ENCODE data around the gene RLN1.
"Not testable (repeated sequence)": the region's sequence is repeated elsewhere in the genome, so short reads cannot be mapped to it uniquely, and the experiment has no call there.

Gene RLN1, protein sequence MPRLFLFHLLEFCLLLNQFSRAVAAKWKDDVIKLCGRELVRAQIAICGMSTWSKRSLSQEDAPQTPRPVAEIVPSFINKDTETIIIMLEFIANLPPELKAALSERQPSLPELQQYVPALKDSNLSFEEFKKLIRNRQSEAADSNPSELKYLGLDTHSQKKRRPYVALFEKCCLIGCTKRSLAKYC

DNA sequence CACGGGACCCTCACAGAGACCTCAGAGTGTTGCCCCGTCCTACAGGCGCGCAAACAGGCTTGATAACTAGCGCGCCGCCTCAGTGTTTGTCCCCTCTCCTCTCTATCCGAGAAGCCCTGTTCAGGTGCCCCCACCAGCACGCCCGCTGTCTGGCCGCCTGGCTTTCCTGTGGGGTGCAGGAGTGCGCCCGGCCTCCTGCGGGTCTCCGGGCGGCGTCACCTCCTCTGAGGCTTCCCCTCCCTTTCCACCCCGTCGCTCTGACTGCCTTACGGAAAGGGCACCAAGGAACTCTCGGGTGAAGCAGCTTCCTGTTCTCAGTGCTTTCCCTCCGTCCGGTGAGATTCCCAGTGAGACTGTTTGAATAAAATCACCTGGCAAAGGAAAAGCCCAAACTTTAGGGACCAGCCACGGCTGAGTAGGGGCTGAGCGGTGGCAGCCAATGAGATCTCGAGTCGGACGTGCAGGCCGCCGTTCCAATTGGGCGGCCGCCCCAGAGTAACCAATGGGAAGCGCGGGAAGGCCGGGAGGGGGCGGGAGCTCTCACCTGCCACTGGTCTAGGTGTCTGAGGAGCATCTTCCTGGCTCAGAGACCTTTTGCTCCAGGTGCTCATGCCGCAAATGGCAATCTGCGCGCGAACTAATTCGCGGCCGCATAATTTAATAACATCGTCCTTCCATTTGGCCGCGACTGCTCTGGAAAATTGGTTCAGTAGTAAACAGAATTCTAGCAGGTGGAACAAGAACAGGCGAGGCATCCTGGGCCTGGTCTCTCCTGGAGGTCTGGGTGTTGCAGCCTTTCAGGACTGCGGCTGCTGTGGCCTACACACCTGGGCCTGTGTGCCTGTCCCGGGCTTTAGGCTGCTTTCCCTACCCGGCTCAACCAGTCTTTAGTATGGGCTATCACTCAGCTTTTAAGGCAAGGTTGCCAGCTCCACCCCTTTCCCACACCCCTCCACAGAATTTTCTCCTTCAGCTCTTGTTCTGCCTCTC, at the start of gene RLN1:
RLN1 (minus strand) TSS at position 885 of the 990 bp plus-strand sequence; CDS start at position 755, 130 bp downstream.
- peak in 4 of 51 donors; percentile 0 to 6 (median 2) for DNase-seq

DNA sequence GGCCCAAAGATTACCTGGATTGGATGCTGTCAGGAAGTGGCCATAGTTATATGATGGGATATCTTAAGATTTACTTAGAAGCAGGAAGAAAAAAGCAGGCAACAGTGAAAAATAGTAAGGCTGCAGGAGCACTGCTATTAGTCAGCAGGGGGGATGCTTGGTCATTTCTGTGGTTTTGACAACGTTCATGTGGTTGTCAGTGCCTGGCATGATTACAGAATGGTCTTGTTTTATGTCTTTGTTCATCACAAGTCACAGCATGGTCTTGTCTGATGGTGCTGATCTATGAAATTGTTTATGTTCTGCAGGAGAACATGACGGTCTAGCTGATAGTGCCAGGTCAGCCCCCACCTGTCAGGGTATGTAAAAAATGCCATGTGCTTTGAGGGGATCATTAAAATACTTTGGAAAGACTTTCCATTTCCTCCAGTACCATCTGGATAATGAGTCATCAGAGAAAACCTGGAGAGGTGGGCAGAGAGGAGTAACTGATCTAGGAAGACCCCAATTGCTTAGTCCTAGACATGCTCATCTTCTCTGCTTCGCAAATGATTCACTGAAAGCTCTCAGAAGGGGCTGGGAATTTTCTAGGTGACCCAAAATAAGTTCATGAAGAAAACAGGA, 49.5 kb upstream of the RLN1 start:
- DNase-seq = no peak

DNA sequence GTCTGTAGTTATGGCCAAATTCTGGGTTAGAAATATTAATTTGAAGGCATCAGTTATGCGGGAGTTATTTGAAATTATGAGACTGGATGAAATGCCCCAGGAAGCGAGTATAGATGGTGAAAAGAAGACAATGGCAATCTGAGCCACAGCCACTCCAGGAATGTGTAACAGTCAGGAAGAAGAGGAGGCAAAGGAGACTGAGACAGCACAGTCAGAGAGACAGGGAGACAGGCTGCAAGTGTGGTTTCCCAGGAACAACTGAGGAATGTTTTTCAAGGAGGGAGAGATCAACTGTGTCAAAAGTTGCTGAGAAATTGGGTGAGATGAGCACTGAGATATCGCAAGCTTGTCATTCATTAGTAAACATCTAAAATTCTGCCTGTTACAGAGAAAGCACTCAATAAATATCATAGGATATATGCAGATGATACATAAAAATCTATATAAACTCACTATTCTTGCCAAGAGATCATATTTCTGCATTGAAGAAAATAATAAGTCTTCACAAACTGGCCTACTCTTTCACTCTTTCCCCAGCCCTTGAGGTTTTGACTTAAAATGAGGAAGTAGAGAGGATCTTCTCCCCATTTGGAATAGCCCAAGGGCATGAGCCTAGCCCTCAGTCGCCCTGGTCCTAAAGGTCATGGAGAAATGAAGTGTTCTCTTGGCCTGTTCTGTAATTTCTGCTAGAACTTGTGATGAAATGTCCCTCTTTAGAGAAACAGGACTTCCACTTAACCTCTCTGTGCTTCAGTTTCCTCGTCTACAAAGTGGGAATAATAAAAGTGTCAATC, 48.5 kb upstream of the RLN1 start:
- no peak for DNase-seq

DNA sequence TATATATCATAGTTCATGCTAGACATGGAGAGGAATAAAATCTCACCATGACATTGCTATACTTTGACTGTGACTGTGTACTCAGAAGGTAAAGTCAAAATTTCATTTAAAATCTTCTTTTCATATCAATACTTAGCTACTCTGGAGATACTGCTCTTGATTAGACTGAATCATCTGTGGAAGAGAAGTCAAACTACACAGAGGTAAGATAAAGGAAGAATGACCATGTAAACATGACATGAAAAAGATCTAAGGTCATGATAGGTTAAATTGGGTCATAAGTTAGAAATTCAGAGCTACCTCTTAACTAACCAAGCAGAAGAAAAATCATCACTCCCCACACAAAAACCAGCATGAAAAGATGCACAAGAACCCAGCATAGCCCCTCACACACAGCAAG, 44.8 kb upstream of the RLN1 start:
- no peak for DNase-seq

DNA sequence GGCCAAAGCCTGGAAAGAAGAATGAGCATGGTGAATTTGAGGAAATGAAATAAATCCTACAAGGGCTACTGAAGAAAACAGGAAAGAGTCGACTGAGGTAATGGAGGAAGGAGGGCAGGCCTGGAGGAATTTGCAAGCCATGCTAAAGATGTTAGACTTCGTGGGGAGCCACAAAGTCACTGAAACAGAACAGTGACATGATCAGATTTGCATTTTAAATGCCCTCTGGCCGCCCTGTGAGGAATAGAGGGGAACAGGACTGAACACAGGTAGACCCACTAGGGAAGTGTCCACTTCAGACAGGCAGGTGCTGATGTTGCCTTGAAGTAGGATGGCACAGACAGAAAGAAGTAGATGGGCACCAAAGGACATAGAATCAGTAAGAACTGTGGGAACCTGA, 42.8 kb upstream of the RLN1 start:
- no peak for DNase-seq

DNA sequence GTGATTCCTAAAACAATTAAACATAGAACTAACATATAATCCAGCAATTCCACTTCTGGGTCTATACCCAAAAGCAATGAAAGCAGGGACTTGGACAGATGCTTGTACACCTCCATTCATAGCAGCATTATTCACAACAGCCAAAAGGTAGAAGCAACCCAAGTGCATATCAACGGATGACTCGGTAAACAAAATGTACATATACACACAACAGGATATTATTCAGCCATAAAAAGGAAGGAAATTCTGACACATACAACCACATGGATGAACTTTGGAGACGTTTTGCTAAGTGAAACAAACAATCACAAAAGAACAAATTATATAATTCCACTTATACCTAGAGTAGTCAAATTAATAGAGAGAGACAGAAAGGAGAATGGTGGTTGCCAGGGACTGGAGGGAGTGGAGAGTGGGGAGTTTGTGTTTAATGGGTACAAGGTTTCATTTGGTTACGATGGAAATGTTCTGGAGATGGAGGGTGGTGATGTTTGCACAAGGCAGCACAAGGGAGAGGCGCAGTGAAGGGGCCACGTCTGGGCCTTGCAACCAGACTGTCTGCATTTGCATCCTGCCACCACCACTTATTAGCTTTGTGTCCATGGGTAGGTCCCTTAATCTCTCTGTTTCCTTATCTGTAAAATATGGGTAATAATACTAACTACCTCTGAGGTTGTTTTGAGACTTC, 36.3 kb upstream of the RLN1 start:
- DNase-seq = no peak

DNA sequence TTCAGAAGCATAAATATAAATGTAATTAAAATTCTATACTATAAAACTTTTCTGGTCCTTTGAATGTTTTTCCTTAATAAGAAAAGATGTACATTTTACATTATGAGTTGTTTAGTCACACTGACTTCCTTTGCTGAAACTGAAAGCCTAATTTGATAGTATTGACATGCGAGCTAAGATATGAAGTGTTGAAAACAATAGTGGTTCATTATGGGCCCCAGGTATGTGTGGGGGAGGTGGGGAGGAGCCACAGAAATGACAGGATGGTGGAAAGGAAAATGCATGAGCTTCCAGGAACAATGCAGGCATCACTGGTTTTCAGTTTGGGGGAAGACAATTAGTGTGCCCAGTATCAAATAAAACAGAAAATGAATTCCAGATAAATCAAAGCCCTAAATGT, 35.4 kb upstream of the RLN1 start:
- no peak for DNase-seq

DNA sequence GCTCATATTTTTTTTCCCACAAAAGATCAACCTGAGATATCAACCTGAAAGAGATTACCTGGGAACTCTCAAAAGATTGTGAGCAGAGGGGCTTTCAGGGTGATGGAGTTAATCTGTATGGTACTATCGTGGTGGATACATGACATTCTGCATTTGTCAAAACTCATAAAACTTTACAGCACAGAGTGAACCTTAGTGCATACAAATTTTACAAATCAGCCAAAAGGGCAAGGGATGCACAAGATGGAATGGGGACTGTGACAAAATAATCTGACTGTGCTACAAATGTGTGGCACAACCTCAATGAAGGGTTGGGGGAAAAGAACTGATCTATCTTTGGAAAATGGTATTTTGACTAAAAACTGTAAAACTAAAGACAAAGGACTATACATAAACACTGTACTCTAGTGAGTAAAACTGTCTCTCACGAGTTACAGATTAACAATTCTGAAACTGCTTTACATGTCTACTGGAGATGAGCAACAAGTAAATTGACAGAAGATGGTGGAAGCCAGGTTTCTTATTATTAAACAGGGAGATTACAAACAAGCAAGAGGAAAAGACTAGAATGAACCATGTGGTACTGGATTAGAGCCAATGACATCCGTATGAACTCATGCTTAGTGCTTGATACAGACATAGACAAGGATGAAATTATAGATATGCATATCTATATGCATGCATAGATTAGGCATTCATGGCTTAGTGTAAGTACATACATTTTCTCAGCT, 24.8 kb upstream of the RLN1 start:
- no peak for DNase-seq

DNA sequence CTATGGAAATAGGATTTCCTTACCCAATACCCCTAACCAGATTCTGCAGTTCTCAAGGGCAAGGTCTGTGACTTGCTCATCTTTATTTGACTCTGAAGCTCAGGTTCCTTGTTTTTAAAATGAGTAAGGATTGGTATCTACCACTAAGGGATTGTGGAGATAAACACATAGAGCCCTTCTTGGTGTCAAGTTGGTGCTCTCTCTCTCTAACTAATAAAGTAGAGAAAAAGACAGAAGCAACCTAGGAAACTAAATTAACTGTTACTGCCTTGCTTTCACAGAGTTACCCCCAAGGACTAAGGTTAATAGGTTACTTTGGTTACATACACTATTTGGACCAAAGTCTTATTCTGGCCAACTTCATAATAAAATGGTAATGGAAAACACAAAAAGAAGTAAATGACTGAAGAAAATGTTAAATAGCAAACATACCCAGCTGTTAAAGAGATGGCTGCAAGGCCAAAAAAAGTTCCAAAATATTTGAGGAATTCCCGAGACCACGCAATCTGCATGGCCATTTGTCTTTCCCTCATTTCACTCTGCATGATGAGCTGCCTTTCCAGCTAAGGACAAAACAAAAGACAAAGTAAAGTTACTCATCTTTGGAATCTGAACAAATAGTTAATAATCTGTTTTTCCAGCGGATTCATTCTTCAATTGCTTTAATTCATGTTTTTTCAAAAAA, 21.8 kb upstream of the RLN1 start:
- DNase-seq = no peak

DNA sequence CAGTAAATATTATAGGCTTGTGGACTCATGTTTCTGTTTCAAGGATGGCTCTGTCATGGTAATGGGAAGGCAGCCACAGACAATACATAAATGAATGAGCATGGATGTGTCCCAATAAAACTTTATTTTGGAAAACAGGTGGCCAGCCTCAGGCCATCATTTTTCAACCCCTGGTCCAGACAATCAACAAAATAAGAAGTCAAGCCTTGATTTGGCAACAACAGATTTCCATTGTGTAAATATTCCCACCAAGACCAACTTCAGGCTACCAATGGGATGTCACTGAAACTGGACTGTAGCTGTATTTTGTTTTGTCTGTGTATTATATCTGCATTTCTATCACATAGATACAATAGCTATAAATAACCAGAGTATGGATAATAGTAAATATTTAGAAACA, 20.7 kb upstream of the RLN1 start:
- no peak for DNase-seq

DNA sequence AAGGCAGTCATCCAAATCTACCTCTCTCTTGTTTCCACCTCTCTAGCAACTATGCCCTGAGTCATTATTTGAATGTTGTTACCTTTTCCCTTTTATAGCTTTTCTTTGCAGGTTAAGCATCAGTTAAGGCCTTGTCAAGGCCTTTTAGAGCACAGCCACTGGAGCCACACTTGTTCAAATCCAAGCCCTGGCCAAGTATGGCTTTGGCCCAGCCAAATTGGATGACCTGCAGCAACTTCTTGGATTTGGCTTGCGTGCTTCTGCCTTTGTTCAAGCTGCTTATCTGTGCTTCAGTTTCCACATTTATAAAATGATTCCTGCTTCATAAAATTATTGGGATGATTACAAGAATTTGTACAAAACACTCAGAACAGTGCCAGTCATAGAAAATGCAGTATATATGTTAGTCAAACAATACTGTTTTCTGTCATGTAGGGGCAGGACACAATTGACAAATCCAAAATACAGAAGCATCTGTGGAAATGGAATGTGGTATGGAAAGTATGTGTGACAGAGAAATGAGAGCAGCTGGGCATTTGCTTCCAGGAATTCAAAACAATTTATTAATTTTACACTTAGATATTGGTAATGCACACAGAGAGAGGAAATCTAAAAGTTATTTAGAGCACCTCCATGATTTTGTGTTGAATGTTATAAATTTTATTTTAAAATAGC, 17.9 kb upstream of the RLN1 start:
- no peak for DNase-seq

DNA sequence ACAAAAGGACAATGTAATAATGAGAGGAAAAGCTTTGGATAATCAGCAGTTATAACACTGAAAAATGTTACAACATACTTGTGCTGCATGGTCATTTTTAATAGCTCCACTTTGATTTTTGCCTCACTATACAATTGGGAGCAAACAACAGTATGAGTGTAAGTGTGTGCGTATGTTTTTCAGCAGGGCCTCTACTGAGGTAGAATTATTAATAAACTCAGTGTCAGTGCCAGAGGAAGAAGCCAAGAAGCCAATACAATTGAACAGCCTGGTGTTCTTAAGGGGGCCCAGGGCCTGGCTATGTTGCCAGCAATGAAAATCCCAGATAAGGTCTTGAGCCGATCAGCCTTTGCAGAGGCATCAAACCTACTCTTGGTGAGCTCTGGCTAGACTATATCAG, 16.1 kb upstream of the RLN1 start:
- no peak for DNase-seq

DNA sequence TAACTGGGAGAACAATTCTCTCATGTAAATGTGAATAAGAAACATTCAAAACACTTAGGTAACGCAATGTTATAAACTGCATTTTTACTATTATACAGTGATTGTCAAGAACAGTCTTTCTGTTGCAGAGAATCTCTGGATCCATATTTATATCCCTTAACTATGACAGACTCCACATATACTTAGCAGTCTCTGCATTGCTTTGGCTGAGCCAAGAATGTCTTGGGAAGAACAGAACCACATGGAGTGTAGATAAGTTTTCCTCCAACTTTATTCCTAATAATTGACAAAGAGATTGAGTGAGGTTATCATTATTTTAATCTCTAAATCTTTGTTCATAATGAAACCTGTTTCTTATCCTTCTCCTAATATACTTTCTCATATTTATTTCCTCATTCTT, 15.6 kb upstream of the RLN1 start:
- no peak for DNase-seq

DNA sequence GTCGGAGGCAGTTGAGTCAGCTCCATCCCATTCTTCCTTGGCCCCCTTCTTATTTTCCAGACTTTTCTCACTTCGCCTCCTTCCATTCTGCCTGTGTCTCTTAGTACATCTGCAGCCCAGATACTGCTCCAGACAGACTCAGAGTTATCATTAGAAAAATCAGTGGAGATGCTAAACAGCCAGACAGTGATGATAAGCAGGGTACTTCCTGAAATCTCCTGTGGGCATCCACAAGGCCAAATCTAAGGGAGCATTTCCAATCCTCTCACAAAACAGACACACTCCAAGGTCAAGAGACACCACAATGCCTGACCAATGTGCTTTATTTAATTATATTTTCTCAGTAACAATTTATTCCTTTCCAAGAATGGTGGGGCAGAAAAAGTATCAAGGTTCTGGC, 14.5 kb upstream of the RLN1 start:
- no peak for DNase-seq

DNA sequence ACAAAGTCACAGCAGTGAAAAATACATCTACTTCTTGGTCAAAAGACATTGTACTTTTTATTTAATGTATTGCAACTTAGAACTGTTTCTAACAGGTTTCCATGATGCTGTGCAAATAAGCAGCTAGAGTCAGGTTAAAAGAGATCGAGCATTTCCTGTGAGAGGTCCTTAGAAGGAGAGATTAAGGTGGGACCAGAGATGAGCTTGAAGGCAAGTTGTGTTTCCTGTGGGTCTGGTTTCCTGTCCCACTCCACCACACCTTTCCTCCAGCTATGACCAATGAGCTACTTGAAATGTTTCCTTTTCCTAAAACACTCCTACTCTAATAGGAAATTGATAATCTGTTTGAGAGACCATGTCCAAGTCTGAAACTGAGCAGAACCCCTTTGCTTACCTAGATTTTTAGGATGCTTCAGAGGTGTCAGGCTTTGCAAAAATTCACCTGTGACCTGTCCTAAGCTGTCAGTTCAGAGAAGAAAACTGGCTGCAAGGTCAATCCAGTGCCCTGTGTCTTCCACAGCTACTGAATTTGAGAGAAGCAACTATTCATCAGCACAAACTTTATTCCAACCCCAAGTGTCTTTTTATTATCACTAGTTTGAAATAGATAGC, 13.1 kb upstream of the RLN1 start:
- DNase-seq = no peak

DNA sequence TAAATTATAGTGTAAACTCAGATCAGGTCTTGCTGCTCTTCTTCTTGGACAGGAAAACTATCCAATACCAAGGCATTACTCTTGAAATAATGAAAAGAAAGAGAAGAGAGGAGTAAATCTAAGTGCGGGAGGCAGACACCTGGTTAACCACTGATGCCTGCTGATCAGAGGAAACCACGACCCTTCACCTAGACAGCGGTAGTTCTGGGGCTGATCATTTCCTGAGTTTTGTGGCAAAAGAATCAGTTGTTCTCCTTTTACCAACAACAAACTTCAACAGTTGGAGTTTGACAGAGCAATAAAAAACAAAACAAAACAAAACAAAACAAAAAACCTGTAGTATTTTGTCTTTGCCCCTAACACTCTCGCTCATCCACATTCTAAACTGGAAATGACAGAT, 3.0 kb downstream of the RLN1 start:
- no peak for DNase-seq

DNA sequence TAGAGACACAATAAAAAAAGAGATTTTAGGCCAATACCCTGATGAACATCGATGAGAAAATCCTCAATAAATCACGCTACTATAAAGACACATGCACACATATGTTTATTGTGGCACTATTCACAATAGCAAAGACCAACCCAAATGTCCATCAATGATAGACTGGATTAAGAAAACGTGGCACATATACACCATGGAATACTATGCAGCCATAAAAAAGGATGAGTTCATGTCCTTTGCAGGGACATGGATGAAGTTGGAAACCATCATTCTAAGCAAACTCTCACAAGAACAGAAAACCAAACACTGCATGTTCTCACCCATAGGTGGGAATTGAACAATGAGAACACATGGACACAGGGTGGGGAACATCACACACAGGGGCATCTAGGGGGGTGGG, 8.4 kb downstream of the RLN1 start:
- DNase-seq = not testable (repeated sequence)

DNA sequence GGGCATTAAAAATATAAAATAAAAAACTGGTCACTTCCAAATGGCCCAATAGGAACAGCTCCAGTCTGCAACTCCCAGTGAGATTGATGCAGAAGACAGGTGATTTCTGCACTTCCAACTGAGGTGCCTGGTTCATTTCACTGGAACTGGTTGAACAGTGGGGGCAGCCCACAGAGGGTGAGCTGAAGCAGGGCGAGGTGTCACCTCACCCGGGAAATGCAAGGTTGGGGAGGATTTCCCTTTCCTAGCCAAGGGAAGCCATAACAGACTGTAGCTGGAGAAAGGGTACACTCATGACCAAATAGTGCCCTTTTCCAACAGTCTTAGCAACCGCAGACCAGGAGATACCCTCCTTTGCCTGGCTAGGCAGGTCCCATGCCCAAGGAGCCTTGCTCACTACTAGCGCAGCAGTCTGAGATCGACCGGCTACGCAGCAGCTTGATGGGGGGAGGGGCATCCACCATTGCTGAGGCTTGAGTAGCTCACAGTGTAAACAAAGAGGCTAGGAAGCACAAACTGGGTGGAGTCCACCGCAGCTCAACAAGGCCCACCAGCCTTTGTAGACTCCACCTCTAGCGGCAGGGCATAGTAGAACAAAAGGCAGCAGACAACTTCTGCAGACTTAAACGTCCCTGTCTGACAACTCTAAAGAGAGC, 12.7 kb downstream of the RLN1 start:
- DNase-seq = no peak

Measured in hypothalamus (tissue), 51 donors.